PC-9 (cell line): ENCODE data around the gene LAP3. TPM values are rescaled to one million over a fixed set of nuclear protein-coding genes. Genes with fewer than 3 reads are reported as not detected.
"Not testable (repeated sequence)": the region's sequence is repeated elsewhere in the genome, so short reads cannot be mapped to it uniquely, and the experiment has no call there.

Experiments
- BruUV-seq: library from RNA; stranded (reverse); fragments of 400-500 nt; replicated peaks from 2 replicates; lab custom pipeline; 2021; lab: Mats Ljungman, UMichigan
- CTCF ChIA-PET: fragments of 300-600 bp; sonication (Branson Sonifier 250); formaldehyde crosslinking; loops from one replicate; lab custom pipeline; 2022; ENCODE audit warnings: antibody characterized with exemption; lab: Charles Lee
- POLR2A ChIA-PET: fragments of 300-600 bp; sonication (Branson Sonifier 250); formaldehyde crosslinking; loops from one replicate; lab custom pipeline; 2022; ENCODE audit warnings: antibody characterized with exemption; ENCODE audit not compliant: unreplicated experiment; lab: Charles Lee
- DNase-seq, 2 experiments: peaks; one replicate each; pipeline versions ENCODE4 v3.0.0 to v3.0.0-alpha.2; 2015 to 2022; ENCODE audit warnings: mixed read lengths in 1 of 2
- H2AFZ ChIP-seq: fragments of 200-600 bp; sonication (generic); 2 replicates; pipeline ENCODE4 v1.8.1; 2017; ENCODE audit warnings: antibody characterized with exemption
- H3F3A ChIP-seq: fragments of 200-600 bp; sonication (generic); 2 replicates; pipeline ENCODE4 v1.8.1; 2017; ENCODE audit warnings: antibody characterized with exemption, mild to moderate bottlenecking, low read depth; ENCODE audit not compliant: insufficient read depth
- H3K27ac ChIP-seq: fragments of 200-600 bp; sonication (generic); 2 replicates; pipeline ENCODE4 v1.6.1; 2016; ENCODE audit warnings: mixed run types
- H3K27me3 ChIP-seq: fragments of 200-600 bp; sonication (generic); 2 replicates; pipeline ENCODE4 v1.6.1; 2016; ENCODE audit warnings: low read depth, mixed run types; ENCODE audit not compliant: insufficient read depth
- H3K36me3 ChIP-seq: fragments of 200-600 bp; sonication (generic); 2 replicates; pipeline ENCODE4 v1.6.1; 2016; ENCODE audit warnings: low read depth, mixed run types
- H3K4me1 ChIP-seq: fragments of 200-600 bp; sonication (generic); replicated peaks from 2 replicates; pipeline ENCODE4 v1.6.1; 2016; ENCODE audit warnings: mixed run types; ENCODE audit not compliant: insufficient read depth
- H3K4me2 ChIP-seq: fragments of 200-600 bp; sonication (generic); 2 replicates; pipeline ENCODE4 v1.6.1; 2017; ENCODE audit warnings: mixed run types
- H3K4me3 ChIP-seq: fragments of 200-600 bp; sonication (generic); 2 replicates; pipeline ENCODE4 v1.6.1; 2016; ENCODE audit warnings: mixed run types
- H3K79me2 ChIP-seq: fragments of 200-600 bp; sonication (generic); 2 replicates; pipeline ENCODE4 v1.6.1; 2017; ENCODE audit warnings: low read depth, mixed run types
- H3K9me2 ChIP-seq: fragments of 200-600 bp; sonication (generic); 2 replicates; pipeline ENCODE4 v1.8.1; 2017; ENCODE audit warnings: mild to moderate bottlenecking; ENCODE audit not compliant: insufficient read depth
- H3K9me3 ChIP-seq: fragments of 200-600 bp; sonication (generic); 2 replicates; pipeline ENCODE4 v1.8.1; 2016; ENCODE audit warnings: low read depth; ENCODE audit not compliant: insufficient read depth
- H4K20me1 ChIP-seq: fragments of 200-600 bp; sonication (generic); 2 replicates; pipeline ENCODE4 v1.8.1; 2017; ENCODE audit not compliant: insufficient read depth
- CTCF ChIP-seq: fragments of 200-600 bp; sonication (generic); conservative IDR thresholded peaks from 2 replicates; pipeline ENCODE4 v1.6.1; 2017; ENCODE audit warnings: mixed run types, antibody characterized with exemption, mild to moderate bottlenecking, moderate library complexity
- EZH2 ChIP-seq: fragments of 200-600 bp; sonication (generic); IDR thresholded peaks from 2 replicates; pipeline ENCODE4 v1.8.0; 2017; ENCODE audit warnings: antibody characterized with exemption, low read depth
- intact Hi-C: fragments of 100-400 bp; cut with micrococcal nuclease; formaldehyde crosslinking; loops from one replicate; pipeline ENCODE4 v1.10.0; 2022; ENCODE audit not compliant: unreplicated experiment
- total RNA-seq: library from RNA; stranded (reverse); gene quantifications from 2 replicates; pipeline ENCODE4 v1.2.3, GENCODE V29; 2021

The LAP3 gene
- total RNA-seq, 1 experiment from 2014 or later = 43.9 TPM

- Histone ChIP-seq H3K4me1 (no peaks in the 10 kb centered on the region), H3K79me2 (no peaks in the 10 kb centered on the region), H3K9me3 (no peaks in the 10 kb centered on the region), H3K36me3 (no peaks in the 10 kb centered on the region), H3F3A (no peaks in the 10 kb centered on the region), H3K27ac (no peak overlapping the region), H2AFZ (no peak overlapping the region), H3K9me2 (no peaks in the 10 kb centered on the region), H4K20me1 (no peaks in the 10 kb centered on the region), H3K4me2 (no peak overlapping the region), H3K27me3 (no peaks in the 10 kb centered on the region), H3K4me3 (no peak overlapping the region)
- POLR2A ChIA-PET = interaction anchor here (0.6 kb wide), 1 partner anchor 10 kb away, joined by 9 read pairs; no protein-coding TSS in a partner anchor
- no TSS peak for BruUV-seq
- CTCF ChIA-PET = no interaction called here
- DNase-seq = no peak
- TF ChIP-seq EZH2 (no peak), CTCF (no peak)
- intact Hi-C loops = no loop called here
Observed at GRCh38 chr4:17535906-17536305, 41.1 kb upstream of the LAP3 start.

- CTCF ChIA-PET = not testable (repeated sequence)
Observed at GRCh38 chr4:17537060-17537459, 39.9 kb upstream of the LAP3 start.

GRCh38 chr4:17544205-17544604 is 32.8 kb upstream of the LAP3 start:
- ChIA-PET CTCF (no interaction called here), POLR2A (no interaction called here)
- no peak for TF ChIP-seq CTCF
- no peak for TF ChIP-seq EZH2
- Histone ChIP-seq H3K36me3 (no peaks in the 10 kb centered on the region), H2AFZ (no peak overlapping the region), H3K4me1 (0 out of 2 replicates have a peak, but pooled peaks cover 3% of the 10 kb centered on the region), H3K27me3 (no peaks in the 10 kb centered on the region), H3K27ac (no peak overlapping the region), H3K79me2 (no peaks in the 10 kb centered on the region), H4K20me1 (no peaks in the 10 kb centered on the region), H3K9me3 (no peaks in the 10 kb centered on the region), H3K4me2 (peak overlapping the region; percentile 23; the same call in 1 of the 2 replicates), H3K4me3 (no peak overlapping the region), H3K9me2 (no peaks in the 10 kb centered on the region), H3F3A (no peaks in the 10 kb centered on the region)
- no TSS peak for BruUV-seq
- intact Hi-C loops = no loop called here
- DNase-seq = peak in 1 of 2 experiments; percentile 46

More at GRCh38 chr4:17537060-17537459, 39.9 kb upstream of the LAP3 start:
- intact Hi-C loops, BruUV-seq, H3K27ac ChIP-seq, H3K9me2 ChIP-seq, H3K27me3 ChIP-seq, H4K20me1 ChIP-seq, H3K79me2 ChIP-seq, H2AFZ ChIP-seq, H3K36me3 ChIP-seq, DNase-seq, POLR2A ChIA-PET, H3K4me2 ChIP-seq, H3K4me1 ChIP-seq, H3K4me3 ChIP-seq, H3F3A ChIP-seq, H3K9me3 ChIP-seq: not testable (repeated sequence)

- Histone ChIP-seq H3K27me3 (no peaks in the 10 kb centered on the region), H3K4me1 (0 out of 2 replicates have a peak, but pooled peaks cover 3% of the 10 kb centered on the region), H3K4me2 (no peak overlapping the region), H3K27ac (no peak overlapping the region), H2AFZ (no peak overlapping the region), H3K36me3 (no peaks in the 10 kb centered on the region), H3K9me3 (no peaks in the 10 kb centered on the region), H3K4me3 (no peak overlapping the region), H3F3A (no peaks in the 10 kb centered on the region), H4K20me1 (no peaks in the 10 kb centered on the region), H3K9me2 (no peaks in the 10 kb centered on the region), H3K79me2 (no peaks in the 10 kb centered on the region)
- TF ChIP-seq EZH2 = no peak
- TF ChIP-seq CTCF = no peak
- CTCF ChIA-PET = no interaction called here
- DNase-seq = no peak
- POLR2A ChIA-PET = no interaction called here
- BruUV-seq = no TSS peak
- intact Hi-C loops = loop anchor here (5.0 kb wide), 1 partner anchor 822 kb away; no protein-coding TSS in a partner anchor
Observed at GRCh38 chr4:17544831-17545234, 32.2 kb upstream of the LAP3 start.
